Caco-2 (cell line): Measurements from ENCODE around the gene OLFM1. TPM values are rescaled to one million over a fixed set of nuclear protein-coding genes. Genes with fewer than 3 reads are reported as not detected.

Experiments used
- BruUV-seq: library from RNA; stranded (reverse); fragments of 400-500 nt; replicated peaks from 2 replicates; lab custom pipeline; 2021; lab: Mats Ljungman, UMichigan
- CTCF ChIA-PET: fragments of 300-600 bp; sonication (Branson Sonifier 250); formaldehyde crosslinking; loops from one replicate; lab custom pipeline; 2022; ENCODE audit warnings: antibody characterized with exemption; lab: Charles Lee
- POLR2A ChIA-PET: fragments of 300-600 bp; sonication (Branson Sonifier 250); formaldehyde crosslinking; loops from one replicate; lab custom pipeline; 2022; ENCODE audit warnings: antibody characterized with exemption; lab: Charles Lee
- DNase-seq, 2 experiments: peaks; one replicate each; pipeline versions ENCODE4 v3.0.0 to v3.0.0-alpha.2; 2020 to 2022
- H3K27me3 ChIP-seq: replicated peaks from 2 replicates; pipeline ENCODE4 v1.6.0; 2011; ENCODE audit warnings: low read length; ENCODE audit not compliant: control insufficient read depth, insufficient read depth
- H3K36me3 ChIP-seq: 2 replicates; pipeline ENCODE4 v1.5.1; 2011; ENCODE audit warnings: low read length; ENCODE audit not compliant: control insufficient read depth, insufficient read depth
- H3K4me1 ChIP-seq: fragments of 250-450 bp; sonication (Bioruptor Pico); 2 replicates; pipeline ENCODE4 v1.5.1; 2020; ENCODE audit warnings: mild to moderate bottlenecking
- H3K4me3 ChIP-seq: 2 replicates; pipeline ENCODE4 v1.5.1; 2011; ENCODE audit warnings: low read depth, mild to moderate bottlenecking, control low read depth, low read length
- H3K9me3 ChIP-seq: fragments of 250-450 bp; sonication (Bioruptor Pico); 2 replicates; pipeline ENCODE4 v1.5.1; 2020; ENCODE audit warnings: mild to moderate bottlenecking, moderate library complexity
- H3K27ac Mint-ChIP-seq: one replicate; pipeline ENCODE4 v1.8.0; 2022; ENCODE audit warnings: mixed read lengths; ENCODE audit not compliant: unreplicated experiment
- H3K27me3 Mint-ChIP-seq: one replicate; pipeline ENCODE4 v1.8.0; 2022; ENCODE audit warnings: mixed read lengths; ENCODE audit not compliant: insufficient read depth, unreplicated experiment
- H3K36me3 Mint-ChIP-seq: one replicate; pipeline ENCODE4 v1.8.0; 2022; ENCODE audit warnings: mild to moderate bottlenecking, mixed read lengths; ENCODE audit not compliant: insufficient read depth, unreplicated experiment
- H3K4me1 Mint-ChIP-seq: one replicate; pipeline ENCODE4 v1.8.0; 2022; ENCODE audit warnings: low read depth, mixed read lengths; ENCODE audit not compliant: unreplicated experiment
- H3K4me3 Mint-ChIP-seq: one replicate; pipeline ENCODE4 v1.8.0; 2022; ENCODE audit warnings: mild to moderate bottlenecking, moderate library complexity, mixed read lengths; ENCODE audit not compliant: unreplicated experiment
- H3K9me3 Mint-ChIP-seq: one replicate; pipeline ENCODE4 v1.8.0; 2022; ENCODE audit warnings: mixed read lengths; ENCODE audit not compliant: unreplicated experiment
- CTCF ChIP-seq, 2 experiments: fragments of 200-600 bp in 1 of 2; IDR thresholded peaks; 1 replicate in 1 of 2; 2 replicates in 1 of 2; pipeline versions ENCODE4 v1.5.1 to v1.8.0; 2011 to 2022; ENCODE audit warnings: antibody characterized with exemption in 1 of 2, control low read depth in 1 of 2, inconsistent platforms in 1 of 2, low read depth in 1 of 2, low read length in 1 of 2, mild to moderate bottlenecking in 1 of 2, moderate library complexity in 1 of 2; ENCODE audit not compliant: insufficient read depth in 1 of 2, severe bottlenecking in 1 of 2, unreplicated experiment in 1 of 2
- intact Hi-C: fragments of 100-400 bp; cut with micrococcal nuclease; formaldehyde crosslinking; loops from one replicate; pipeline ENCODE4 v1.10.0; 2022; ENCODE audit not compliant: unreplicated experiment
- total RNA-seq: library from RNA; stranded (reverse); gene quantifications from 2 replicates; pipeline ENCODE4 v1.2.3, GENCODE V29; 2022

The OLFM1 gene
- total RNA-seq, 1 experiment from 2014 or later, result not detected

- Histone ChIP-seq H3K4me1 (no peaks in the 10 kb centered on the region), H3K27me3 (no peaks in the 10 kb centered on the region), H3K4me3 (no peak overlapping the region), H3K9me3 (peaks cover 4% of the 10 kb centered on the region; the same call in 1 of the 2 replicates), H3K36me3 (no peaks in the 10 kb centered on the region)
- H3K4me1 Mint-ChIP-seq, result no peaks in the 10 kb centered on the region
- no peak overlapping the region for H3K4me3 Mint-ChIP-seq
- no peaks in the 10 kb centered on the region for H3K36me3 Mint-ChIP-seq
- BruUV-seq, result no TSS peak
- POLR2A ChIA-PET, result no interaction called here
- peaks cover 15% of the 10 kb centered on the region for H3K27me3 Mint-ChIP-seq
- TF ChIP-seq CTCF (IDR thresholded peaks at IDR 0.05; ENCODE audit: insufficient read depth in 1 of 2, low read depth in 1 of 2, low read length in 1 of 2, severe bottlenecking in 1 of 2, unreplicated experiment in 1 of 2), result no peak
- H3K27ac Mint-ChIP-seq, result no peak overlapping the region
- intact Hi-C loops, result no loop called here
- CTCF ChIA-PET, result no interaction called here
- H3K9me3 Mint-ChIP-seq, result peaks cover 9% of the 10 kb centered on the region
- no peak for DNase-seq
Observed at GRCh38 chr9:135130207-135130976, 42.9 kb downstream of the OLFM1 start.

GRCh38 chr9:135131488-135131887, 44.0 kb downstream of the OLFM1 start:
- Histone ChIP-seq H3K4me1 (no peaks in the 10 kb centered on the region), H3K36me3 (no peaks in the 10 kb centered on the region), H3K4me3 (no peak overlapping the region), H3K9me3 (peaks cover 4% of the 10 kb centered on the region; the same call in 1 of the 2 replicates), H3K27me3 (no peaks in the 10 kb centered on the region)
- intact Hi-C loops, result no loop called here
- CTCF ChIA-PET, result no interaction called here
- DNase-seq, result no peak
- no peak for TF ChIP-seq CTCF (IDR thresholded peaks at IDR 0.05; ENCODE audit: insufficient read depth in 1 of 2, low read depth in 1 of 2, low read length in 1 of 2, severe bottlenecking in 1 of 2, unreplicated experiment in 1 of 2)
- POLR2A ChIA-PET, result no interaction called here
- peaks cover 9% of the 10 kb centered on the region for H3K9me3 Mint-ChIP-seq
- no peaks in the 10 kb centered on the region for H3K36me3 Mint-ChIP-seq
- H3K4me1 Mint-ChIP-seq, result no peaks in the 10 kb centered on the region
- peaks cover 12% of the 10 kb centered on the region for H3K27me3 Mint-ChIP-seq
- H3K4me3 Mint-ChIP-seq, result no peak overlapping the region
- no peak overlapping the region for H3K27ac Mint-ChIP-seq
- no TSS peak for BruUV-seq

DNA sequence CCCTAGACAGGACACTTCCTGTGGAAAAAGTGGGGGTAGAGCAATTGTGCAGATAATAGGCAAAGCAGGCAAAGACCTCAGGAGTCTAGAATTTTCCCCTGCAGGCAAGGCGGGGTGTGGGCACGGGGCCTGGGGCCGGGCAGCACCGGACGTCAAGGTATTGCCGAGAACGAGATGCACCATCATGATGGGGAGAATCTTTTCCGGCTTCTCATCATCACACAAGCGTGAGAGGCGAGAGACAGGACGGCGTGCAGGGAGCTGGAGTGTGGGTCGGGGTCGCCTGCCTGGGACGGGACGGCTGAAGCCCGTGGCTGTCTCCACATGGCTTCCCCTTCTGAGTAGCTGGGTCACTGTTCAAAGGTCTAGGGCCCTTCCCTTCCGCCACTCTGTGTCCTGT, 44.5 kb downstream of the OLFM1 start:
- no peak for DNase-seq
- CTCF ChIA-PET, result no interaction called here
- Histone ChIP-seq H3K36me3 (no peaks in the 10 kb centered on the region), H3K27me3 (no peaks in the 10 kb centered on the region), H3K9me3 (peaks cover 4% of the 10 kb centered on the region; the same call in 1 of the 2 replicates), H3K4me3 (no peak overlapping the region), H3K4me1 (no peaks in the 10 kb centered on the region)
- intact Hi-C loops, result no loop called here
- Mint-ChIP-seq H3K27me3 (peaks cover 15% of the 10 kb centered on the region), H3K27ac (no peak overlapping the region), H3K4me3 (no peak overlapping the region), H3K36me3 (no peaks in the 10 kb centered on the region), H3K4me1 (no peaks in the 10 kb centered on the region), H3K9me3 (peaks cover 9% of the 10 kb centered on the region)
- no TSS peak for BruUV-seq
- POLR2A ChIA-PET, result no interaction called here
- TF ChIP-seq CTCF (IDR thresholded peaks at IDR 0.05; ENCODE audit: insufficient read depth in 1 of 2, low read depth in 1 of 2, low read length in 1 of 2, severe bottlenecking in 1 of 2, unreplicated experiment in 1 of 2), result no peak
